GM12878 (cell line): ENCODE results near the gene PRKCZ. TPM values are rescaled to one million over a fixed set of nuclear protein-coding genes. Genes with fewer than 3 reads are reported as not detected.

ENCODE experiments used
- ATAC-seq: fragments of 200-7000 bp; cut with Tn5 transposase; 3 replicates; pipeline ENCODE4 v1.9.1; 2020; ENCODE audit warnings: mild to moderate bottlenecking, moderate library complexity
- BruUV-seq: library from RNA; stranded (reverse); fragments of 400-500 nt; replicated peaks from 2 replicates; lab custom pipeline; 2021; lab: Mats Ljungman, UMichigan
- CTCF ChIA-PET: fragments of 300-600 bp; sonication (Branson Sonifier 250); formaldehyde crosslinking; extraction: SDS; loops from one replicate; lab custom pipeline; 2021; ENCODE audit warnings: inconsistent platforms; lab: Yijun Ruan, JAX
- POLR2A ChIA-PET: fragments of 350-600 bp; formaldehyde crosslinking; extraction: SDS; loops from one replicate; lab custom pipeline; 2021; ENCODE audit warnings: inconsistent platforms; lab: Charles Lee
- RAD21 ChIA-PET: fragments of 300-600 bp; sonication (Branson Sonifier 250); formaldehyde crosslinking; loops from one replicate; lab custom pipeline; 2023; ENCODE audit warnings: antibody characterized with exemption; ENCODE audit not compliant: unreplicated experiment; lab: Charles Lee
- SMC1A ChIA-PET: fragments of 300-600 bp; sonication (Branson Sonifier 250); formaldehyde crosslinking; loops from one replicate; lab custom pipeline; 2023; ENCODE audit not compliant: unreplicated experiment, uncharacterized antibody; lab: Charles Lee
- DNase-seq: peaks from one replicate; pipeline ENCODE4 v3.0.0-alpha.2; 2011; ENCODE audit warnings: low read depth, low spot score
- FAIRE-seq: peaks from 3 replicates; lab custom pipeline; 2011; peaks lifted over from hg19 to GRCh38; lab: Jason Lieb, UNC
- H2AFZ ChIP-seq: 2 replicates; pipeline ENCODE4 v1.6.0; 2011; ENCODE audit warnings: low read depth, low read length, control low read depth; ENCODE audit not compliant: control insufficient read depth
- H3K27ac ChIP-seq: 2 replicates; pipeline ENCODE4 v1.5.1; 2011; ENCODE audit warnings: control low read depth; ENCODE audit not compliant: control insufficient read depth, insufficient read depth
- H3K27me3 ChIP-seq, 2 experiments: replicated peaks in 1 of 2; 2 replicates each; pipeline versions ENCODE4 v1.6.0 to v1.6.1; 2011; ENCODE audit warnings: low read length in 1 of 2; ENCODE audit not compliant: control insufficient read depth in 2 of 2, insufficient read depth in 2 of 2
- H3K36me3 ChIP-seq, 2 experiments: 2 replicates each; pipeline ENCODE4 v1.5.1; 2011; ENCODE audit warnings: low read length in 1 of 2; ENCODE audit not compliant: control insufficient read depth in 2 of 2, insufficient read depth in 2 of 2
- H3K4me1 ChIP-seq: 2 replicates; pipeline ENCODE4 v1.6.1; 2011; ENCODE audit warnings: mild to moderate bottlenecking, low read length, moderate library complexity, mixed read lengths; ENCODE audit not compliant: control insufficient read depth, insufficient read depth
- H3K4me2 ChIP-seq: 2 replicates; pipeline ENCODE4 v1.6.0; 2011; ENCODE audit warnings: control low read depth; ENCODE audit not compliant: control insufficient read depth, insufficient read depth
- H3K4me3 ChIP-seq: fragments of 200-600 bp; sonication (generic); 2 replicates; pipeline ENCODE4 v1.5.1; 2016
- H3K79me2 ChIP-seq: 2 replicates; pipeline ENCODE4 v1.6.0; 2011; ENCODE audit warnings: low read length; ENCODE audit not compliant: control insufficient read depth, insufficient read depth
- H3K9ac ChIP-seq: 2 replicates; pipeline ENCODE4 v1.8.0; 2011; ENCODE audit warnings: low read length, control low read depth, mixed read lengths; ENCODE audit not compliant: control insufficient read depth, insufficient read depth
- H3K9me3 ChIP-seq: replicated peaks from 3 replicates; pipeline ENCODE4 v1.5.1; 2011; ENCODE audit warnings: mild to moderate bottlenecking, low read length; ENCODE audit not compliant: control insufficient read depth, insufficient read depth
- H4K20me1 ChIP-seq: 2 replicates; pipeline ENCODE4 v1.6.0; 2011; ENCODE audit not compliant: control insufficient read depth, insufficient read depth
- WGBS: methylation state at CpG from one replicate; pipeline ENCODE4 v1.1.6; 2016; ENCODE audit warnings: low lambda C conversion rate; ENCODE audit not compliant: insufficient replicate concordance, insufficient coverage; ENCODE audit errors: missing lambda C conversion rate; 5-methylcytosine and 5-hydroxymethylcytosine counted together
- in situ Hi-C: fragments of 300-500 bp; cut with MboI; formaldehyde crosslinking; loops from 9 replicates; pipeline ENCODE4 v1.14.3; 2018; ENCODE audit warnings: mixed read lengths
- intact Hi-C: fragments of 100-400 bp; cut with micrococcal nuclease; formaldehyde crosslinking; loops from one replicate; pipeline ENCODE4 v1.14.2; 2022; ENCODE audit not compliant: unreplicated experiment
- polyA plus RNA-seq, 11 experiments: library from polyadenylated mRNA; depleted of rRNA in 4 of 11; unstranded in 6 of 11; stranded (reverse) in 5 of 11; fragments of >200 nt; fragmentation: Nextera tagmentation in 4 of 11; fragmentation: Illumina TruSeq in 1 of 11; extraction: Ambion mirVana in 4 of 11; extraction: Trizol in 1 of 11; gene quantifications; 1 replicate in 1 of 11; 2 replicates in 10 of 11; pipeline versions ENCODE4 v1.2.1 to v1.2.3, GENCODE V29; 2011 to 2016; ENCODE audit warnings: inconsistent platforms in 2 of 11, missing spikeins in 2 of 11, low read depth in 1 of 11
- total RNA-seq, 4 experiments: library from RNA; depleted of rRNA in 3 of 4; stranded (reverse); fragments of >200 nt in 3 of 4; fragmentation: Illumina TruSeq in 1 of 4; extraction: Trizol in 1 of 4; gene quantifications; 2 replicates each; pipeline versions ENCODE4 v1.2.1 to v1.2.3, GENCODE V29; 2013 to 2021
- TF ChIP-seq, protein P1 (sequence below): IDR thresholded peaks from 2 replicates; pipeline ENCODE4 v1.6.1; 2012; ENCODE audit warnings: mild to moderate bottlenecking, low read depth, low read length
- TF ChIP-seq, protein P2 (sequence below): IDR thresholded peaks from 2 replicates; pipeline ENCODE4 v1.6.1; 2011; ENCODE audit warnings: borderline replicate concordance, low read depth, mild to moderate bottlenecking, moderate library complexity, low read length; ENCODE audit not compliant: insufficient read depth, poor library complexity, severe bottlenecking
- TF ChIP-seq, protein P3 (sequence below): IDR thresholded peaks from 2 replicates; pipeline ENCODE4 v1.6.1; 2012; ENCODE audit warnings: improper control_type of control experiment, low read depth, low read length; ENCODE audit not compliant: insufficient replicate concordance

Gene PRKCZ
- total and polyA plus RNA-seq, 10 of the 15 experiments (the other 5 are each of a cell fraction or from before 2014, with no cell fraction given) = 0.05 to 1.9 (median 0.64) TPM; not detected in 1

DNA sequence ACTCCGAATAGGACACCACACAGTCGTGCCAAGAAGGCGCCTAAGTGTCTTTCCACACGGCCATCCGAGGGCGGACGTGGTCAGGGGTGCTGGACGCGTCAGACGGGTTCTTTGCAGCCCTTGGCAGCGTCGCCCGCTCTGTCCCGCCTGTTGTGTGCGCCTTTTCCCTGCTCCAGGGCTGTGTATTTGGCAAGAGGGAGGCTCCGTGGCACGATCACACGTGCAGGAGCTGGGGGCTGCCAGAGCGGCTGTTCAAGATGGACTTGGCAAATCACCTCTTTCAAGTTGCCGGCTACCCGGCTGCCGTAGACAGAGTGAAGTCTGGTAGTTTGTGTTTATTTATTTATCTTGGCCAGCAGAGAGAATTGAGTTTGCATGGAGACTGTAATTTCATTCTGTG is 31.9 kb downstream of the PRKCZ start (continued):
- TF ChIP-seq, protein P1, sequence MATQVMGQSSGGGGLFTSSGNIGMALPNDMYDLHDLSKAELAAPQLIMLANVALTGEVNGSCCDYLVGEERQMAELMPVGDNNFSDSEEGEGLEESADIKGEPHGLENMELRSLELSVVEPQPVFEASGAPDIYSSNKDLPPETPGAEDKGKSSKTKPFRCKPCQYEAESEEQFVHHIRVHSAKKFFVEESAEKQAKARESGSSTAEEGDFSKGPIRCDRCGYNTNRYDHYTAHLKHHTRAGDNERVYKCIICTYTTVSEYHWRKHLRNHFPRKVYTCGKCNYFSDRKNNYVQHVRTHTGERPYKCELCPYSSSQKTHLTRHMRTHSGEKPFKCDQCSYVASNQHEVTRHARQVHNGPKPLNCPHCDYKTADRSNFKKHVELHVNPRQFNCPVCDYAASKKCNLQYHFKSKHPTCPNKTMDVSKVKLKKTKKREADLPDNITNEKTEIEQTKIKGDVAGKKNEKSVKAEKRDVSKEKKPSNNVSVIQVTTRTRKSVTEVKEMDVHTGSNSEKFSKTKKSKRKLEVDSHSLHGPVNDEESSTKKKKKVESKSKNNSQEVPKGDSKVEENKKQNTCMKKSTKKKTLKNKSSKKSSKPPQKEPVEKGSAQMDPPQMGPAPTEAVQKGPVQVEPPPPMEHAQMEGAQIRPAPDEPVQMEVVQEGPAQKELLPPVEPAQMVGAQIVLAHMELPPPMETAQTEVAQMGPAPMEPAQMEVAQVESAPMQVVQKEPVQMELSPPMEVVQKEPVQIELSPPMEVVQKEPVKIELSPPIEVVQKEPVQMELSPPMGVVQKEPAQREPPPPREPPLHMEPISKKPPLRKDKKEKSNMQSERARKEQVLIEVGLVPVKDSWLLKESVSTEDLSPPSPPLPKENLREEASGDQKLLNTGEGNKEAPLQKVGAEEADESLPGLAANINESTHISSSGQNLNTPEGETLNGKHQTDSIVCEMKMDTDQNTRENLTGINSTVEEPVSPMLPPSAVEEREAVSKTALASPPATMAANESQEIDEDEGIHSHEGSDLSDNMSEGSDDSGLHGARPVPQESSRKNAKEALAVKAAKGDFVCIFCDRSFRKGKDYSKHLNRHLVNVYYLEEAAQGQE = no peak

DNA sequence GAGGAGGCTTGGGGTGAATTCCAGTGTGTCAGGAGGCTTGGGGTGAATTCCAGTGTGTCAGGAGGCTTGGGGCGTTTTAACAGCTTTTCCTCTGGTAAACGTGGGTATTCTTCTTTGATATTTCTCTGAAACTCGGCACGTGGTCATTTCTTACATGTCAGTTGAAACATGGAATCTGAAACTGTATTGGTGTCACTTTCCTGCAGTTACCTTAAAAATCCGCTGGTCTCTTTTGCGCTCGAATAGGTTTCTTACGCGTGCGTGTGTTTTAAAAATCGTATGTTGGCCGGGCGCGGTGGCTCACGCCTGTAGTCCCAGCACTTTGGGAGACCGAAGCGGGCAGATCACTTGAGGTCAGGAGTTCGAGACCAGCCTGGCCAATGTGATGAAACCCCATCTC is 33.5 kb downstream of the PRKCZ start:
- FAIRE-seq (no peak), DNase-seq (no peak), ATAC-seq (no peak)
- H2AFZ ChIP-seq = no peak overlapping the region
- H3K36me3 ChIP-seq = no peaks in the 10 kb centered on the region
- H3K4me1 ChIP-seq = no peaks in the 10 kb centered on the region
- no peak overlapping the region for H3K4me3 ChIP-seq
- ChIA-PET SMC1A (no interaction called here), POLR2A (interaction anchor here (0.6 kb wide), 1 partner anchor 20 kb away, joined by 3 read pairs; no protein-coding TSS in a partner anchor), CTCF (no interaction called here), RAD21 (no interaction called here)
- TF ChIP-seq, protein P2, sequence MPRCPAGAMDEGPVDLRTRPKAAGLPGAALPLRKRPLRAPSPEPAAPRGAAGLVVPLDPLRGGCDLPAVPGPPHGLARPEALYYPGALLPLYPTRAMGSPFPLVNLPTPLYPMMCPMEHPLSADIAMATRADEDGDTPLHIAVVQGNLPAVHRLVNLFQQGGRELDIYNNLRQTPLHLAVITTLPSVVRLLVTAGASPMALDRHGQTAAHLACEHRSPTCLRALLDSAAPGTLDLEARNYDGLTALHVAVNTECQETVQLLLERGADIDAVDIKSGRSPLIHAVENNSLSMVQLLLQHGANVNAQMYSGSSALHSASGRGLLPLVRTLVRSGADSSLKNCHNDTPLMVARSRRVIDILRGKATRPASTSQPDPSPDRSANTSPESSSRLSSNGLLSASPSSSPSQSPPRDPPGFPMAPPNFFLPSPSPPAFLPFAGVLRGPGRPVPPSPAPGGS = no peak
- TF ChIP-seq, protein P3, sequence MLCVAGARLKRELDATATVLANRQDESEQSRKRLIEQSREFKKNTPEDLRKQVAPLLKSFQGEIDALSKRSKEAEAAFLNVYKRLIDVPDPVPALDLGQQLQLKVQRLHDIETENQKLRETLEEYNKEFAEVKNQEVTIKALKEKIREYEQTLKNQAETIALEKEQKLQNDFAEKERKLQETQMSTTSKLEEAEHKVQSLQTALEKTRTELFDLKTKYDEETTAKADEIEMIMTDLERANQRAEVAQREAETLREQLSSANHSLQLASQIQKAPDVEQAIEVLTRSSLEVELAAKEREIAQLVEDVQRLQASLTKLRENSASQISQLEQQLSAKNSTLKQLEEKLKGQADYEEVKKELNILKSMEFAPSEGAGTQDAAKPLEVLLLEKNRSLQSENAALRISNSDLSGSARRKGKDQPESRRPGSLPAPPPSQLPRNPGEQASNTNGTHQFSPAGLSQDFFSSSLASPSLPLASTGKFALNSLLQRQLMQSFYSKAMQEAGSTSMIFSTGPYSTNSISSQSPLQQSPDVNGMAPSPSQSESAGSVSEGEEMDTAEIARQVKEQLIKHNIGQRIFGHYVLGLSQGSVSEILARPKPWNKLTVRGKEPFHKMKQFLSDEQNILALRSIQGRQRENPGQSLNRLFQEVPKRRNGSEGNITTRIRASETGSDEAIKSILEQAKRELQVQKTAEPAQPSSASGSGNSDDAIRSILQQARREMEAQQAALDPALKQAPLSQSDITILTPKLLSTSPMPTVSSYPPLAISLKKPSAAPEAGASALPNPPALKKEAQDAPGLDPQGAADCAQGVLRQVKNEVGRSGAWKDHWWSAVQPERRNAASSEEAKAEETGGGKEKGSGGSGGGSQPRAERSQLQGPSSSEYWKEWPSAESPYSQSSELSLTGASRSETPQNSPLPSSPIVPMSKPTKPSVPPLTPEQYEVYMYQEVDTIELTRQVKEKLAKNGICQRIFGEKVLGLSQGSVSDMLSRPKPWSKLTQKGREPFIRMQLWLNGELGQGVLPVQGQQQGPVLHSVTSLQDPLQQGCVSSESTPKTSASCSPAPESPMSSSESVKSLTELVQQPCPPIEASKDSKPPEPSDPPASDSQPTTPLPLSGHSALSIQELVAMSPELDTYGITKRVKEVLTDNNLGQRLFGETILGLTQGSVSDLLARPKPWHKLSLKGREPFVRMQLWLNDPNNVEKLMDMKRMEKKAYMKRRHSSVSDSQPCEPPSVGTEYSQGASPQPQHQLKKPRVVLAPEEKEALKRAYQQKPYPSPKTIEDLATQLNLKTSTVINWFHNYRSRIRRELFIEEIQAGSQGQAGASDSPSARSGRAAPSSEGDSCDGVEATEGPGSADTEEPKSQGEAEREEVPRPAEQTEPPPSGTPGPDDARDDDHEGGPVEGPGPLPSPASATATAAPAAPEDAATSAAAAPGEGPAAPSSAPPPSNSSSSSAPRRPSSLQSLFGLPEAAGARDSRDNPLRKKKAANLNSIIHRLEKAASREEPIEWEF = no peak
- no peaks in the 10 kb centered on the region for H3K27me3 ChIP-seq
- intact Hi-C loops (no loop called here), in situ Hi-C loops (no loop called here)
- H3K9ac ChIP-seq = no peak overlapping the region
- BruUV-seq = no TSS peak
- WGBS = 90% methylated on average over 18 of the region's 18 CpGs
- no peak overlapping the region for H3K27ac ChIP-seq
- no peaks in the 10 kb centered on the region for H4K20me1 ChIP-seq
- H3K4me2 ChIP-seq = no peak overlapping the region
- H3K79me2 ChIP-seq = no peaks in the 10 kb centered on the region
- H3K9me3 ChIP-seq = peaks cover 4% of the 10 kb centered on the region; the same call in 1 of the 3 replicates
